ENCODE measurements around the gene GPR12.

GRCh38 chr13:26726684-26727083 lies 33.9 kb downstream of the GPR12 start:
- TF ChIP-seq CTCF (IDR thresholded peaks at IDR 0.05) (no peak), POLR2A (IDR thresholded peaks at IDR 0.05) (no peak), POLR2AphosphoS5 (IDR thresholded peaks at IDR 0.05) (no peak)

Measured in breast epithelium (tissue), 3 donors.